ENCODE measurements around the gene KCNH5.

The KCNH5 gene

GRCh38 chr14:62710811-62711210, 334.4 kb downstream of the KCNH5 start:
- TF ChIP-seq GATA3 (IDR thresholded peaks at IDR 0.05; ENCODE audit: low read depth, low read length), result no peak
- no peak for TF ChIP-seq GATA2 (IDR thresholded peaks at IDR 0.05; ENCODE audit: low read depth, low read length)

GRCh38 chr14:62709773-62710172, 335.5 kb downstream of the KCNH5 start:
- no peak for TF ChIP-seq GATA2 (IDR thresholded peaks at IDR 0.05; ENCODE audit: low read depth, low read length)
- TF ChIP-seq GATA3 (IDR thresholded peaks at IDR 0.05; ENCODE audit: low read depth, low read length), result no peak

- no peak for TF ChIP-seq GATA3 (IDR thresholded peaks at IDR 0.05; ENCODE audit: low read depth, low read length)
- no peak for TF ChIP-seq GATA2 (IDR thresholded peaks at IDR 0.05; ENCODE audit: low read depth, low read length)
These were observed 339.0 kb downstream of the KCNH5 start for GRCh38 chr14:62706217-62706616.

- no peak for TF ChIP-seq GATA2 (IDR thresholded peaks at IDR 0.05; ENCODE audit: low read depth, low read length)
- no peak for TF ChIP-seq GATA3 (IDR thresholded peaks at IDR 0.05; ENCODE audit: low read depth, low read length)
These were observed 347.8 kb downstream of the KCNH5 start for GRCh38 chr14:62697461-62697860.

- TF ChIP-seq GATA3 (IDR thresholded peaks at IDR 0.05; ENCODE audit: low read depth, low read length) (no peak), GATA2 (IDR thresholded peaks at IDR 0.05; ENCODE audit: low read depth, low read length) (no peak)
These were observed 348.3 kb downstream of the KCNH5 start for GRCh38 chr14:62696929-62697328.

GRCh38 chr14:62696331-62696924, 348.8 kb downstream of the KCNH5 start:
- TF ChIP-seq GATA2 (IDR thresholded peaks at IDR 0.05; ENCODE audit: low read depth, low read length), result no peak
- TF ChIP-seq GATA3 (IDR thresholded peaks at IDR 0.05; ENCODE audit: low read depth, low read length), result no peak

GRCh38 chr14:62694075-62694474, 351.2 kb downstream of the KCNH5 start:
- TF ChIP-seq GATA3 (IDR thresholded peaks at IDR 0.05; ENCODE audit: low read depth, low read length) (no peak), GATA2 (IDR thresholded peaks at IDR 0.05; ENCODE audit: low read depth, low read length) (no peak)

GRCh38 chr14:62692490-62693106, 352.7 kb downstream of the KCNH5 start:
- TF ChIP-seq GATA2 (IDR thresholded peaks at IDR 0.05; ENCODE audit: low read depth, low read length) (no peak), GATA3 (IDR thresholded peaks at IDR 0.05; ENCODE audit: low read depth, low read length) (no peak)

GRCh38 chr14:62691647-62692489, 353.4 kb downstream of the KCNH5 start:
- TF ChIP-seq GATA2 (IDR thresholded peaks at IDR 0.05; ENCODE audit: low read depth, low read length) (no peak), GATA3 (IDR thresholded peaks at IDR 0.05; ENCODE audit: low read depth, low read length) (no peak)

- TF ChIP-seq GATA3 (IDR thresholded peaks at IDR 0.05; ENCODE audit: low read depth, low read length), result no peak
- TF ChIP-seq GATA2 (IDR thresholded peaks at IDR 0.05; ENCODE audit: low read depth, low read length), result no peak
These were observed 355.5 kb downstream of the KCNH5 start for GRCh38 chr14:62689733-62690132.

GRCh38 chr14:62687818-62688217, 357.4 kb downstream of the KCNH5 start:
- TF ChIP-seq GATA2 (IDR thresholded peaks at IDR 0.05; ENCODE audit: low read depth, low read length), result no peak
- no peak for TF ChIP-seq GATA3 (IDR thresholded peaks at IDR 0.05; ENCODE audit: low read depth, low read length)

- TF ChIP-seq GATA2 (IDR thresholded peaks at IDR 0.05; ENCODE audit: low read depth, low read length) (no peak), GATA3 (IDR thresholded peaks at IDR 0.05; ENCODE audit: low read depth, low read length) (no peak)
These were observed 360.9 kb downstream of the KCNH5 start for GRCh38 chr14:62684376-62684775.

GRCh38 chr14:62682208-62682607, 363.1 kb downstream of the KCNH5 start:
- TF ChIP-seq GATA2 (IDR thresholded peaks at IDR 0.05; ENCODE audit: low read depth, low read length) (no peak), GATA3 (IDR thresholded peaks at IDR 0.05; ENCODE audit: low read depth, low read length) (no peak)

GRCh38 chr14:62674563-62675237, 370.6 kb downstream of the KCNH5 start:
- TF ChIP-seq GATA3 (IDR thresholded peaks at IDR 0.05; ENCODE audit: low read depth, low read length) (no peak), GATA2 (IDR thresholded peaks at IDR 0.05; ENCODE audit: low read depth, low read length) (no peak)

Data from SH-SY5Y (cell line).